Stomach (tissue), 9 donors: ENCODE data around the gene SAFB. TPM values are rescaled to one million over a fixed set of nuclear protein-coding genes. Genes with fewer than 3 reads are reported as not detected.
"Not testable (repeated sequence)": the region's sequence is repeated elsewhere in the genome, so short reads cannot be mapped to it uniquely, and the experiment has no call there.

Source experiments
- DNase-seq, 2 donors: peaks; one replicate each; pipeline versions ENCODE4 v3.0.0 to v3.0.0-alpha.2; 2013 to 2019
- H3K27ac ChIP-seq, 5 donors: fragments of 200-600 bp in 4 of 5; sonication (generic) in 4 of 5; one replicate each; pipeline ENCODE4 v1.5.1; 2013 to 2019; ENCODE audit warnings: mild to moderate bottlenecking in 1 of 5, moderate library complexity in 1 of 5
- H3K27me3 ChIP-seq, 3 donors: fragments of 200-600 bp; sonication (generic); one replicate each; pipeline ENCODE4 v1.5.1; 2017 to 2019; ENCODE audit warnings: mixed run types in 1 of 3
- H3K36me3 ChIP-seq, 4 donors: fragments of 200-600 bp; sonication (generic); 1 replicate in 3 of 4; 2 replicates in 1 of 4; pipeline ENCODE4 v1.5.1; 2016 to 2019
- H3K4me1 ChIP-seq, 4 donors: fragments of 200-600 bp; sonication (generic); one replicate each; pipeline ENCODE4 v1.5.1; 2016 to 2019
- H3K4me3 ChIP-seq, 4 donors: fragments of 200-600 bp; sonication (generic) in 3 of 4; one replicate each; pipeline ENCODE4 v1.5.1; 2016 to 2019; ENCODE audit warnings: mild to moderate bottlenecking in 1 of 4
- H3K9me3 ChIP-seq, 4 donors: fragments of 200-600 bp; sonication (generic); one replicate each; pipeline ENCODE4 v1.5.1; 2016 to 2019
- CTCF ChIP-seq, 7 experiments: fragments of 450-650 bp in 4 of 7; fragments of 200-600 bp in 3 of 7; sonication (generic) in 3 of 7; IDR thresholded peaks; one replicate each; pipeline ENCODE4 v1.5.1; 2016 to 2019; ENCODE audit warnings: antibody characterized with exemption in 7 of 7, control low read depth in 2 of 7, mild to moderate bottlenecking in 1 of 7
- EP300 ChIP-seq: sonication (generic); formaldehyde crosslinking; IDR thresholded peaks from one replicate; pipeline ENCODE4 v1.6.1; 2017; ENCODE audit warnings: antibody characterized with exemption
- POLR2A ChIP-seq, 4 donors: fragments of 450-650 bp; IDR thresholded peaks; one replicate each; pipeline ENCODE4 v1.6.1; 2016; ENCODE audit warnings: antibody characterized with exemption in 4 of 4, control low read depth in 2 of 4, mild to moderate bottlenecking in 1 of 4, moderate library complexity in 1 of 4
- POLR2AphosphoS5 ChIP-seq, 3 donors: sonication (generic); formaldehyde crosslinking; IDR thresholded peaks; one replicate each; pipeline ENCODE4 v1.6.1; 2016; ENCODE audit warnings: antibody characterized with exemption in 3 of 3
- WGBS, 5 donors: extraction: QIAGEN DNeasy Blood & Tissue Kit in 3 of 5; methylation state at CpG; one replicate each; pipeline versions ENCODE4 v1.1.5 to v1.1.7; 2013 to 2018; 5-methylcytosine and 5-hydroxymethylcytosine counted together
- intact Hi-C: fragments of 100-400 bp; cut with DNase I; formaldehyde crosslinking; loops from one replicate; pipeline ENCODE4 v1.15.1; 2023; ENCODE audit warnings: low total_unique reads
- polyA plus RNA-seq, 3 donors: library from polyadenylated mRNA; stranded (reverse); fragments of 200-250 nt; gene quantifications; one replicate each; pipeline ENCODE4 v1.2.3, GENCODE V29; 2013
- total RNA-seq, 5 donors: library from RNA; depleted of rRNA; stranded (reverse); fragments of >200 nt; gene quantifications; one replicate each; pipeline versions ENCODE4 v1.1.0 to v1.2.3, GENCODE V29; 2014 to 2016
- donor health status: healthy with polysubstance abuse.
- donor health status: Bipolar disorder and iron deficiency.
- donor health status: healthy.

Gene SAFB
- total and polyA plus RNA-seq, 8 donors, result 33.1 to 636 (median 70.7) TPM

- Histone ChIP-seq H3K27me3 (no peaks in the 10 kb centered on the region), H3K4me3 (peak overlapping the region; percentile 60 to 70 (median 65)), H3K4me1 (peaks cover 33 to 52% (median 42%) of the 10 kb centered on the region in 4 donors), H3K36me3 (peaks cover 10 to 12% (median 12%) of the 10 kb centered on the region in 4 donors), H3K9me3 (no peaks in the 10 kb centered on the region), H3K27ac (peak overlapping the region; percentile 83 to 92 (median 88))
- TF ChIP-seq POLR2A (IDR thresholded peaks at IDR 0.05), result no peak
- TF ChIP-seq POLR2AphosphoS5 (IDR thresholded peaks at IDR 0.05), result no peak
- no peak for TF ChIP-seq EP300
- TF ChIP-seq CTCF (IDR thresholded peaks at IDR 0.05), result peak in 1 of 7 experiments; percentile 37
- intact Hi-C loops, result no loop called here
- DNase-seq, result peak in 1 of 2 donors; percentile 34
- WGBS, 5 donors, result 55 to 80% (median 58%) methylated on average over 16 to 76 of the region's 76 CpGs
Measured at GRCh38 chr19:5687360-5688198, 64.7 kb downstream of the SAFB start.

GRCh38 chr19:5688262-5688881, 65.5 kb downstream of the SAFB start:
- Histone ChIP-seq H3K4me1 (peaks cover 33 to 60% (median 49%) of the 10 kb centered on the region in 4 donors), H3K36me3 (peaks cover 18 to 20% (median 20%) of the 10 kb centered on the region in 4 donors)
- H3K27ac ChIP-seq, intact Hi-C loops, H3K4me3 ChIP-seq, H3K9me3 ChIP-seq, H3K27me3 ChIP-seq: not testable (repeated sequence)
- DNase-seq, result peak in 1 of 2 donors; percentile 9
- WGBS, 5 donors, result 93 to 95% (median 94%) methylated on average over 12 to 13 of the region's 13 CpGs

DNA sequence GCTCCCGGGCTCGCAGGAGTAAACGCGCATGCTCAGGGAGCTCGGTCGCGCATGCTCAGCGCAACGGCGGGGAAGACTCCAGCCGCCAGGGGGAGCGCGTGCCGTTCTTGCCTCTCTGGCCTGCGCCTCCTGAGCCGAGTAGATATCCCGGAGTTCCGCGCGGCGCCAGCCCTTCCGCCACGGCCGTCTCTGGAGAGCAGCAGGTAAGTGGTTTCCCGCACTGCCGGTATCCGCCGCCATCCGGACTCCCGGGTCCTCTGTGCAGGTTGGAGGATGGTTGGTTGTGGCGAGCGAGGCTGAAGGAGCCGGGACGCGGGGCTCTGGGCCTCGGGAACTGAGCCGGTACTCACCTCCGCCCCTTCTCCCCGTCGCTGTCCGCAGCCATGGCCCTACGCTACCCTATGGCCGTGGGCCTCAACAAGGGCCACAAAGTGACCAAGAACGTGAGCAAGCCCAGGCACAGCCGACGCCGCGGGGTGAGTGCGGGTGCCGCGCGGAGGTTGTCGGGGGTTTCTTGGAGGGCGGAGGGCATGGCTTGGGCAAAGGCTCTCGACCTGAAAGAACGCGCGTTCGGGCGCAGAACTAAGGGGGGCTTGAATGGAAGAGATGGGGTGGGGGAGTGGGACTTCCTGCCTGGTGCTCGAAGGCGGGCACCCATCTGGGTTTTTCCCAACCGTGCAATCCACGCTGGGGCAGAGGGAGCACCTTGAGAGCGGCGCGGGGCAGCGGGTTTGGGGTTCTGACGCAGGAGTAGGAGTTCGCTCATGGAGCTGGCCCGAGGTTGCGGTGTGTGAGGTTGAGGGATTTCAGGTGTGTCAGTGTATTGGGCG, 67.5 kb downstream of the SAFB start, which contains the start of gene RPL36:
Gene RPL36, plus strand, starts transcription at position 171 of the 830 bp plus-strand sequence. Its CDS starts 213 bp downstream, at position 384.
- Histone ChIP-seq H3K27ac (peak within 1 kb of the TSS; percentile 77 to 95 (median 93)), H3K4me1 (peaks cover 33 to 69% (median 56%) of the 10 kb centered on the region in 4 donors), H3K36me3 (peaks cover 37 to 40% (median 39%) of the 10 kb centered on the region in 4 donors), H3K9me3 (no peaks in the 10 kb centered on the region), H3K4me3 (peak within 1 kb of the TSS; percentile 71 to 88 (median 78)), H3K27me3 (no peaks in the 10 kb centered on the region)
- intact Hi-C loops, result no loop called here
- TF ChIP-seq POLR2A (IDR thresholded peaks at IDR 0.05), result peak in 2 of 4 donors; percentile 26 to 48
- peak; percentile 91 to 99 (median 97) for TF ChIP-seq POLR2AphosphoS5 (IDR thresholded peaks at IDR 0.05)
- peak in 5 of 7 experiments; percentile 91 to 99 (median 97) for TF ChIP-seq CTCF (IDR thresholded peaks at IDR 0.05)
- TF ChIP-seq EP300, result no peak
- peak; percentile 99 for DNase-seq
- 0 to 1% (median 1%) methylated on average over 16 to 73 of the region's 73 CpGs for WGBS, 5 donors

DNA sequence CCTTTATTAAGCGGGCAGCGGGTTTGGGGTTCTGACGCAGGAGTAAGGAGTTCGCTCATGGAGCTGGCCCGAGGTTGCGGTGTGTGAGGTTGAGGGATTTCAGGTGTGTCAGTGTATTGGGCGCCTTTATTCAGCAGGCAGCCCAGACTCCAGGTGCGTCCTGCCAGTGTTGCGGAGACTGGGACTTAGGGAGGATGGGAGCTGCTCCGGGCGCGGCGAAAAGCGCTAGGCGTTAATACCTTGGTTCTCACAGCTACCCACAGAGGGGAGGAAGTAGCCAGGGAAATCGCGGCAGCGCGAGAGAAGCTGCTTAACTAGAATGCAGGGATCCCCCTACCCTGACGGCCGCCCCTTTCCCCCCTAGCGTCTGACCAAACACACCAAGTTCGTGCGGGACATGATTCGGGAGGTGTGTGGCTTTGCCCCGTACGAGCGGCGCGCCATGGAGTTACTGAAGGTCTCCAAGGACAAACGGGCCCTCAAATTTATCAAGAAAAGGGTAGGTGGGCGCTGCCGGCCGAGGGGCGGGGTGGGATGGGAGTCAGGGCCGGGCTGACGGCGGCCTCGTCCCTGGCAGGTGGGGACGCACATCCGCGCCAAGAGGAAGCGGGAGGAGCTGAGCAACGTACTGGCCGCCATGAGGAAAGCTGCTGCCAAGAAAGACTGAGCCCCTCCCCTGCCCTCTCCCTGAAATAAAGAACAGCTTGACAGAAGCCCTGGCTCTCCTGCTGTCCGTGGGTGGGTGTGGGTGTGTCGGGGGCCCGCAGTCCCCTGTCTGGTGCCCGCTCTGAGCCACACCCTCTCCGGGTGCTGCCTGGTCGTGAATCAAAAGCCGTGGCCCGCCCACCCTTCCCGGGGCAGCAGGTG, 68.3 kb downstream of the SAFB start:
- Histone ChIP-seq H3K27me3 (no peaks in the 10 kb centered on the region), H3K36me3 (peaks cover 45 to 48% (median 48%) of the 10 kb centered on the region in 4 donors), H3K27ac (peak overlapping the region; percentile 77 to 95 (median 93)), H3K9me3 (no peaks in the 10 kb centered on the region), H3K4me3 (peak overlapping the region; percentile 71 to 88 (median 78)), H3K4me1 (peaks cover 31 to 65% (median 53%) of the 10 kb centered on the region in 4 donors)
- intact Hi-C loops, result no loop called here
- WGBS, 5 donors, result 2% methylated on average over 28 to 54 of the region's 54 CpGs
- DNase-seq, result peak; percentile 66 to 85
- TF ChIP-seq POLR2A (IDR thresholded peaks at IDR 0.05) (no peak), POLR2AphosphoS5 (IDR thresholded peaks at IDR 0.05) (peak in 1 of 3 donors; percentile 15), CTCF (IDR thresholded peaks at IDR 0.05) (no peak)
